Measurements from ENCODE around the gene NOL12.
A peak's percentile ranks its signal among the peaks of the same experiment; 100 is the strongest.

The NOL12 gene

DNA sequence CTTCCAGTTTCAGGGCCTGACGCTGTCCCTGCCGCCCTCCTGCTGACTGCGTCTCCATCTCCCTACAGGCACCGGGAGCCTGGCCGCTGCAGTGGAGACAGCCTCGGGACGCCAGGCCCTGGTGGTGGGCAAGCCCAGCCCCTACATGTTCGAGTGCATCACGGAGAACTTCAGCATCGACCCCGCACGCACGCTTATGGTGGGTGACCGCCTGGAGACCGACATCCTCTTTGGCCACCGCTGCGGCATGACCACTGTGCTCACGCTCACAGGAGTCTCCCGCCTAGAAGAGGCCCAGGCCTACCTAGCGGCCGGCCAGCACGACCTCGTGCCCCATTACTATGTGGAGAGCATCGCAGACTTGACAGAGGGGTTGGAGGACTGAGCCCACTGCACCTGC lies 20.7 kb upstream of the NOL12 start:
- TF ChIP-seq GATA3 (IDR thresholded peaks at IDR 0.05; ENCODE audit: low read depth, low read length) = no peak

DNA sequence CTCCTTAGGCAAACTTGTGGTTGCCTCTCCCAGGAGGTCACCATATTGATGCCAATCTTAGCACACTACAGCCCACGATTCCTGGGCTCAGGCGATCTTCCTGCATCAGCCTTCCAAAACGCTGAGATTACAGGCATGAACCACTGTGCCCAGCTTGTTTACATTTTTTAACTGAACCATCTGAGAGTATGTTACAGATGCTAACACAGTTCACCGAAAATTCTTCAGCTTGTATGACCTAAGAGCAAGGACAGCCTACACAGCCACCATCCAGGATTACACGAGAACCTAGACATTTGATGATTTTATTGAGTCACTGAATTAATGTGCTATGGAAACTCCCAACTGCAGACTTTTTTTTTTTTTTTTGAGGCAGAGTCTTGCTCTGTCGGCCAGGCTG lies 16.6 kb upstream of the NOL12 start:
- TF ChIP-seq GATA2 (IDR thresholded peaks at IDR 0.05; ENCODE audit: low read depth, low read length) (no peak), GATA3 (IDR thresholded peaks at IDR 0.05; ENCODE audit: low read depth, low read length) (no peak)

DNA sequence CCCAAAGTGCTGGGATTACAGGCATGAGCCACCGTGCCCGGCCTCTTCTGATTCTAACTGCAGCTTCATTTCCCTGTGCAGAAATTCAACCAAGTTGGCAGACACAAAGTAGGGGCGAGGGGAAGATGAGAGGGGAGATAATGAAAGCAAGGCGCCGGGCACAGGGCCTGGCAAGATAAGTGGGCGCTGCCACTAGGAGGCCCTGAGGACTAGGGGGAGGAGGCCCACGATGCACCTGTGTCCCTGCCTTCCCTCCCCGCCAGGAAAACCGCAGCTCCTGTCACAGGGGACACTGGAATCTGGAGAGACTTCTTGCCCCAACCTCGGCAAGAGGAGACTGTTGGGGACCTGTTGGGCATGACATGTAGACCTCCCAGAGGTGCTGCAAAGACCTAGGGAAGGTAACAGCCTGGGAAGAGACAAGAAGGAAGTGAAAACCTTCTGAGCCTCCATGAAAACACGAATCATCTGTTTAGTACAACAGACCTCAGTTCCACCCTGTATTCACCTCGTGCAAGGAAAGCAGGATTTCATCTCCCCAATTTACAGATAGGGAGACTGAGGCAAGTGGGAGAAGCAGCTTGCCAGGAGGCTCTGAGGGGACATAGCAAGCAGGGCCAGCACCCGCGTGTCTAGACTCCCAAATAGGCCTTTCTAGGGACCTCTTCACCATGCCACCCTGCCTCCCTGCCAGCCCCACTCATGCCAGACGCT lies 13.8 kb upstream of the NOL12 start:
- no peak for TF ChIP-seq GATA3 (IDR thresholded peaks at IDR 0.05; ENCODE audit: low read depth, low read length)
- TF ChIP-seq GATA2 (IDR thresholded peaks at IDR 0.05; ENCODE audit: low read depth, low read length) = peak; percentile 80

DNA sequence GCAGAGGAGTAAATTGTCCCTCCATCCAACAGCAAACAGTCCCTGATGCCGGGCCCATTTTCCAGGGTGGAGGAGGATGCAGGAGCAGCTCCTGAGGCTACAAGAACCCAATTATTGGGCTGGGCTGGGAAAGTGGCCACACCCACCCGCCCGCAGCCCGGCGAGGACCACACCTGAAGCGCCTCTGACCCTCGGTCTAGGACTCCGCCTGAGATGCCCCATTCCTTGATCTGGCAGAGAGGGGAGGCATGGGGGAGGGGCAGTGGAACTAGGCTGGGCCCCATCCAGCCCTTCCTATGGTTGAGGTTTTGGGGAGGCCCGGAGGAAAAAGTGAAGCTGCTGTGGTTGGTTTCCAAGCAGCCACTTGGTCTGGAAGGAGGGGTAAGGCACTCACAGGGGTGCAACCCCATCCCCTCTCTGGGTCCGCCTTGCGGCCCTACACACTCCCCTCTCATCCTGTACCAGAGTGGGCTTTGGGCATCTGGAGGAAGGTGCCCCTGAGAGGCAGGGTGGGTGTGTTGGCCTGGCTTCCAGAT lies 13.2 kb upstream of the NOL12 start:
- no peak for TF ChIP-seq GATA2 (IDR thresholded peaks at IDR 0.05; ENCODE audit: low read depth, low read length)
- no peak for TF ChIP-seq GATA3 (IDR thresholded peaks at IDR 0.05; ENCODE audit: low read depth, low read length)

DNA sequence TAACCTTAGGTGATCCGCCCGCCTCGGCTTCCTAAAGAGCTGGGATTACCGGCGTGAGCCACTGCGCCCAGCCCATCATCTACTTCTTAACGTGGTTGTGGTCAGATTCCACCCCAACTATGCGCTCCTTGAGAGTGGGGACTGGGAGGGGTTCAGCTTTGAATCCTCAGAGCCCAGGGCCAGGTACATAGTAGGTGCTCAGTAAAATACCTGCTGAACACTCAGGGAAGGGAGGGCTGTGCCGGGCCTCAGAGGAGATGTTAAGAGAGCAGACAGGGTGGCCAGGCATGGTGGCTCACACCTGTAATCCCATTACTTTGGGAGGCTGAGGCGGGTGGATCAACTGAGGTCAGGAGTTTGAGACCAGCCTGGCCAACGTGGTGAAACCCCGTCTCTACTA lies 11.9 kb upstream of the NOL12 start:
- TF ChIP-seq GATA3 (IDR thresholded peaks at IDR 0.05; ENCODE audit: low read depth, low read length) (no peak), GATA2 (IDR thresholded peaks at IDR 0.05; ENCODE audit: low read depth, low read length) (no peak)

DNA sequence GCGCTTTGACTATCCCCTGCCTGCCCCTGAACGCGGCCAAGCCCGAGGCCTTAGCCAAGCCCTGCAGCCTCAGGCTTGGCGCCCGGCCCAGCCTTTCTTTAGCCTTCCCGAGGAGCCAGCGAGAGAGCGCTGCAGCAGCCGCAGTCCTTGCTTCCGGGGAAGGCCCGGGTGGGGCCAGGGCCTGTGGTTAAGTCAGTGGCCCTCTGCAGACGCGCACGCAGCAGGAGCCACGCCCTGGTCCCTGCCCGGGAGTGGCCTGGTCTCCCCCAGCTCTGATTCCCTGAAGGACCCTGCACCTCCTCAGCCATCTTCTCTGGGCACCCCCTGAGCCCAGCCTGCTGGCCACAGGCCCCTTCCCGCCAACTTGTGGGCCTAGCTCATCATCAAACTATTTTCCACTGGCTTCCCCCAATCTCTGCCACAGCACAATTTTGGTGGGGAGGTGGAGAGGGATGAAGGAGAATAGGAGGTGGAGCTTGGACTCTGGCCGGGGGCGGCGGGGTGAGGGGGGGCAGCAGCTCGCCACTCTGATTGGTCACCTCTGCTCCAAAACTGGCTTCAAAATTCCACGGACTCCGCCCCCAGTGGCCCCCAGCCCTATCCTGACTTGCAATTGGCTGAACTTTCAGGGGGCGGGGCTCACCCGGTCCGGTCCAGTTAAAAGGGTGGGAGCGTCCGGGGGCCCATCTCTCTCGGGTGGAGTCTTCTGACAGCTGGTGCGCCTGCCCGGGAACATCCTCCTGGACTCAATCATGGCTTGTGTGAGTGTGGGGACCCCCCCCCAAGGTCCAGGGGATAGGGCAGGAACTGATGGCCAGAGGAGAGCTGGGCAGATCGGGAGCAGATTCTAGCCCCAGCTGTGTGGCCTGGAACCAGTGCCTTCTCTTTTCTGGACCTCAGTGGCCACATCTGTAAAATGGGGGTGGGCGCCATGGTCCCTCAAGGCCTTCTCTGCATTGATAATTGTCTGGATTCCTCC lies 10.9 kb upstream of the NOL12 start, which contains the start of gene LGALS1:
Gene LGALS1 (plus strand): TSS at position 686 of the 979 bp plus-strand sequence. CDS start 67 bp downstream, at position 753.
- TF ChIP-seq GATA3 (IDR thresholded peaks at IDR 0.05; ENCODE audit: low read depth, low read length) = no peak
- TF ChIP-seq GATA2 (IDR thresholded peaks at IDR 0.05; ENCODE audit: low read depth, low read length) = no peak

DNA sequence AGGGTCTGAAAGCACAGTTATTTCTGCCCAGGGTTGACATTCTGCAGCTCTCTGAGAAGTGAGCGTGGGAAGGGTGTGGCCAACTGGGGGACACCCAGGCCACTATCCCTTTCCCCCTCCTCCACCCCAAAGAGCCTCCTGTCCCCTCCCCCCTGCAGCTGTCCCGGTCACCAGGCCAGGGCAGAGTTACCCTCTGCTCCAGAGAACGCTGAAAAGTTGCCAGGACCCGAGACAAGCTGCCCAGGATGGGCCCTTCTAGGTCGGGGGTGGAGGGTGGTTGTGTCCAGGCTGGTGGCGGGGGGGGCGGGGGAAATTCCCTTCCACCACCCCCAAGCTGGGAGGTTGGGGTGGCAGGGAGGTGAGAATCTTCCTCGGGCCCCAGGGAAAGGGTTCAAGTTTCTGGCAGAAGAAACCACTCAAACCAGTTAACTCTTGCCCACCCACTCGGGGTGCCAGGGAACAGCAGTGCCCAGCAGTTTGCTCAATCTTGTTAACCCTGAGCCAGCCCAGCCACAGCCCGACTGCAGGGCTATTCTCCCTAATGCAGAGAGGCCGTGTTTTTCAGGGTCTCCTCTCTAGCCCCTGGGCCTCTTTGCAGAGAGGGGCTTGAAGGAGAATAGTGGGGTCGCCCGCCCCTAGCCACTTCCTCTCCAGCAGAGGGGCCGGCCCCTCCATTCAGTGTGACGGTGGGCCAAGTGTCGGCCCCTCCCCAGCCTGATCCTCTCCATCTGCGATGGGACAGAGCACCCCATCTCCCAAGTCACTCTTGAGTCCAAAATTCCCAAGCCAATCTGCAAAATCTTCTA lies 10.0 kb upstream of the NOL12 start:
- TF ChIP-seq GATA3 (IDR thresholded peaks at IDR 0.05; ENCODE audit: low read depth, low read length) = no peak
- TF ChIP-seq GATA2 (IDR thresholded peaks at IDR 0.05; ENCODE audit: low read depth, low read length) = no peak

DNA sequence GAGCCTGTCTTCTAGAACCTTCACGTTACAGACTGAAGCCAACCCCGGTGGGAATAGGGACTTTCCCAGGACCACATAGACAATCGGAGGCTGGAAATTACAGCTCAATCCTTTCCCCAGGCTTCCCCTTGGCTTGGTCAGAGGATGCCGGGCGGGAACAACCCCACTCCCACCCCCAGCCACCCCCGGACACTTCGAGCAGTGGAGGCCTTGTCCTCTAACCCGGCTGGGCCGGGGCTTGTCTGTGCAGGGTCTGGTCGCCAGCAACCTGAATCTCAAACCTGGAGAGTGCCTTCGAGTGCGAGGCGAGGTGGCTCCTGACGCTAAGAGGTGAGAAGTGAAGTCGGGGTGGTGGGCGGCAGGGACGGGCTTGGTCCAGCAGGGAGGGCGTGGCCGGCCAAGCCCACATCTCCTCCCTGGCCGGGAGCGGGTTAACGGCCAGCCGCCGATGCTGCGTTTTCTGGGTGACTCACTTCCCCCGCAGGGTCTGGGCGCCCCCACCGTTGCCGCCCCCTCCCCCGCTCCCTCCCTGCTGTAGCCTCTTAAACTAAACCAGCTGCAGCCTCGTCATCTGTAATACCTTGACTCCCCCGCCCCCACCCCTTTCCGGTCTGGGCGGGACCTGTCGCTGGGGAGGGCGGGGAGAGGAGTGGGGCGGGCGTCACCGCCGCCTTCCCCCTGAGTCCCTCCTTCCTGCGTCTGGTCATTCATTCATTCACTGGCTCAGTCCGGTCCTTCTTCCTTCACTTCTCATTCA lies 9.2 kb upstream of the NOL12 start:
- TF ChIP-seq GATA3 (IDR thresholded peaks at IDR 0.05; ENCODE audit: low read depth, low read length) = no peak
- TF ChIP-seq GATA2 (IDR thresholded peaks at IDR 0.05; ENCODE audit: low read depth, low read length) = no peak

DNA sequence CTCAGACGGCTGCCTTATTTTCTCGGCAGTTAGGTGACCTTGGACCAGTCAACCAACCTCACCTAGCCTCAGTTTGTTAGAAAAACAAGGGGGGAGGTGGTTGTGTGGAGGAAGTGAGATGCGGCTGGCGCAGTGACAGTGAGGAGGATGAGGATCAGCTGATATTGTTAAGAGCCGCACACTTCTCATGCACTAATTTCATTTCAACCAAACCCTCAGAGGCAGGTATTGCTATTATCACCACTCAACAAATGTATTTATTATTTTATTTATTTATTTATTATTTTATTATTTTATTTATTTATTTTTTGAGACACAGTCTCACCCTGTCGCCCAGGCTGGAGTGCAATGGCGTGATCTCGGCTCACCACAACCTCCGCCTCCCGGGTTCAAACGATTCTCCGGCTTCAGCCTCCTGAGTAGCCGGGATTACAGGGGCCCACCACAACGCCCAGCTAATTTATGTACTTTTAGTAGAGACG lies 8.6 kb upstream of the NOL12 start:
- TF ChIP-seq GATA2 (IDR thresholded peaks at IDR 0.05; ENCODE audit: low read depth, low read length) (no peak), GATA3 (IDR thresholded peaks at IDR 0.05; ENCODE audit: low read depth, low read length) (no peak)

DNA sequence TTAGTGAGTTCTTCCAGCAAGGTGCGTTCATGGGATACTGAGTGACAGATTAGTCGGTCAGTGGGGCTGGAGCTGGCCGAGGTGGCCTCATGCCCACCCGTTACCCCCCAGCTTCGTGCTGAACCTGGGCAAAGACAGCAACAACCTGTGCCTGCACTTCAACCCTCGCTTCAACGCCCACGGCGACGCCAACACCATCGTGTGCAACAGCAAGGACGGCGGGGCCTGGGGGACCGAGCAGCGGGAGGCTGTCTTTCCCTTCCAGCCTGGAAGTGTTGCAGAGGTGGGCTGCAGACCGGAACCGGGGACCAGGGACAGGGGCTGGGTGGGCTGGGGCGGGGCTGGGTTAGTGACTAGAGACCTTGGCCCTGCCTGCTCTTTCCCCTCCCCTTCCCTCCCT lies 7.8 kb upstream of the NOL12 start:
- TF ChIP-seq GATA2 (IDR thresholded peaks at IDR 0.05; ENCODE audit: low read depth, low read length) (no peak), GATA3 (IDR thresholded peaks at IDR 0.05; ENCODE audit: low read depth, low read length) (no peak)

DNA sequence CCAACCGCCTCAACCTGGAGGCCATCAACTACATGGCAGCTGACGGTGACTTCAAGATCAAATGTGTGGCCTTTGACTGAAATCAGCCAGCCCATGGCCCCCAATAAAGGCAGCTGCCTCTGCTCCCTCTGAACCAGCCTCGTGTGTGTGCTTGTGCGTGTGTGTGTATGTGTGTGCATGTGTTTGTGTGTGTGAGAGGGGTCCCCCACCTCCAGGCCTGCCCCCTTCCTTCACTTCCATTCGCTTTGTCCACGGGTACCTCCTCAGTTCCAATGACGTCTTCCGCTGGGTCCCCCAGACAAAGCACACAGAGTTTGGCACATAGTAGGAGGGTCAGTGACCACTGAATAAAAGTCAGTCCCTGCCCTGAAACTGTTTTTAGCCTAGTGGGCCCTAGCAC lies 6.5 kb upstream of the NOL12 start:
- TF ChIP-seq GATA2 (IDR thresholded peaks at IDR 0.05; ENCODE audit: low read depth, low read length) = no peak
- TF ChIP-seq GATA3 (IDR thresholded peaks at IDR 0.05; ENCODE audit: low read depth, low read length) = no peak

DNA sequence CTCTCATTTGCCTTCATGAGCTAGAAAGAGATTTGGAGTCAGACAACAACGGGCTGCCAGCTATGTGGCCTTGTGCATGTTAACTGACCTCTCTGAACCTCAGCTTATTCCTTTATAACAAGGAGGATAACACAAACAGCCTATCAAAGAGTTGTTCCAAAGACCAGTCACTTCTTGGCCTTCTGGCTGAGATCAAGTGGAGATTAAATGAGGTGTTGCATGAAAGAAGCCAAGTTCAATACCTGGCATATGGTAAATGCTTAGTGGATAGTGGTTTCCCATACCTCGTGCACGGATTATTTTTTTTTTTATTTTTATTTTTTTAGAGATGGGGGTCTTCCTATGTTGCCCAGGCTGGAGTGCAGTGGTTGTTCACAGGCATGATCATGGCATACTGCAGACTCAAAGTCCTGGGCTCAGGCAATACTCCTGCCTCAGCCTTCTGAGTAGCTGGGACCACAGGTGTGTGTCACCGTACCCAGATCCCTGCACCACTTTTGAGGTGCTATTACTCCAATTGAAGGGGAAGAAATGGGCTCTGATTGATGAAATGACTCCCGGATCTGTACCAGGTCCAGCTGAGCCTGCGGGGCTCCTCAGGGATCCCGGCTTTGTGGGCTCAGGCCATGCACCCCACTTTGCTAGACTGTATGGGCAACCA lies 5.8 kb upstream of the NOL12 start:
- no peak for TF ChIP-seq GATA2 (IDR thresholded peaks at IDR 0.05; ENCODE audit: low read depth, low read length)
- no peak for TF ChIP-seq GATA3 (IDR thresholded peaks at IDR 0.05; ENCODE audit: low read depth, low read length)

Measured in SH-SY5Y (cell line).